Kidney epithelial cell (primary cell): ENCODE data around the gene LRRC8C. TPM values are rescaled to one million over a fixed set of nuclear protein-coding genes. Genes with fewer than 3 reads are reported as not detected.

Experiments used
- DNase-seq: peaks from one replicate; pipeline ENCODE4 v3.0.0-alpha.2; 2010; ENCODE audit warnings: low read depth
- H3K27me3 ChIP-seq: 2 replicates; pipeline ENCODE4 v1.6.0; 2011; ENCODE audit warnings: low read length; ENCODE audit not compliant: control insufficient read depth, insufficient read depth
- H3K36me3 ChIP-seq: 2 replicates; pipeline ENCODE4 v1.5.1; 2011; ENCODE audit warnings: low read length; ENCODE audit not compliant: control insufficient read depth, insufficient read depth
- H3K4me3 ChIP-seq: 2 replicates; pipeline ENCODE4 v1.5.1; 2011; ENCODE audit warnings: low read depth, mild to moderate bottlenecking, control low read depth, low read length
- CTCF ChIP-seq: IDR thresholded peaks from 2 replicates; pipeline ENCODE4 v1.5.1; 2011; ENCODE audit warnings: mild to moderate bottlenecking, moderate library complexity, low read length, control low read depth, inconsistent platforms; ENCODE audit not compliant: insufficient read depth, poor library complexity, severe bottlenecking
- total RNA-seq: library from RNA; depleted of rRNA; stranded (reverse); fragments of >200 nt; gene quantifications from 2 replicates; pipeline ENCODE4 v1.2.3, GENCODE V29; 2015

Gene LRRC8C
- total RNA-seq, 1 donor from 2014 or later = 2.7 TPM

GRCh38 chr1:89765774-89766173, 132.9 kb downstream of the LRRC8C start:
- TF ChIP-seq CTCF = no peak
- no peaks in the 10 kb centered on the region for H3K27me3 ChIP-seq
- H3K4me3 ChIP-seq = no peak overlapping the region
- no peak for DNase-seq
- H3K36me3 ChIP-seq = no peaks in the 10 kb centered on the region

- no peak for DNase-seq
- Histone ChIP-seq H3K4me3 (no peak overlapping the region), H3K36me3 (no peaks in the 10 kb centered on the region), H3K27me3 (no peaks in the 10 kb centered on the region)
- TF ChIP-seq CTCF = no peak
These were observed 134.7 kb downstream of the LRRC8C start for GRCh38 chr1:89767618-89768017.

Other genes with a start within 250 kb of the LRRC8C start
- gene LRRC8B, start 108.3 kb upstream of the LRRC8C start, total RNA-seq = 8.9 and 19.0 TPM in 2 replicates
- gene LRRC8D, start 187.9 kb downstream of the LRRC8C start, total RNA-seq = 30.6 and 31.2 TPM in 2 replicates